ENCODE results near the gene FIGN. TPM values are rescaled to one million over a fixed set of nuclear protein-coding genes. Genes with fewer than 3 reads are reported as not detected.

Gene FIGN
- total RNA-seq, 1 donor from 2014 or later: not detected

GRCh38 chr2:163670929-163671328, 64.9 kb downstream of the FIGN start:
- ATAC-seq (ENCODE audit: low read depth) (no peak), DNase-seq (no peak)
- Mint-ChIP-seq H3K36me3 (ENCODE audit: low read depth) (no peaks in the 10 kb centered on the region), H3K27ac (no peak overlapping the region), H3K9me3 (no peaks in the 10 kb centered on the region), H3K4me1 (no peaks in the 10 kb centered on the region), H3K27me3 (no peaks in the 10 kb centered on the region), H3K4me3 (no peak overlapping the region)
- TF ChIP-seq CTCF (IDR thresholded peaks at IDR 0.05): no peak
- intact Hi-C loops (cut with micrococcal nuclease): no loop called here
- ChIA-PET POLR2A (no interaction called here), CTCF (no interaction called here)

GRCh38 chr2:163669506-163669905, 66.3 kb downstream of the FIGN start:
- Mint-ChIP-seq H3K27me3 (no peaks in the 10 kb centered on the region), H3K4me3 (no peak overlapping the region), H3K4me1 (no peaks in the 10 kb centered on the region), H3K27ac (no peak overlapping the region), H3K9me3 (no peaks in the 10 kb centered on the region), H3K36me3 (ENCODE audit: low read depth) (no peaks in the 10 kb centered on the region)
- no peak for TF ChIP-seq CTCF (IDR thresholded peaks at IDR 0.05)
- POLR2A ChIA-PET: no interaction called here
- intact Hi-C loops (cut with micrococcal nuclease): no loop called here
- CTCF ChIA-PET: no interaction called here
- ATAC-seq (ENCODE audit: low read depth) (no peak), DNase-seq (no peak)

- no peaks in the 10 kb centered on the region for H3K36me3 Mint-ChIP-seq (ENCODE audit: low read depth)
- ATAC-seq (ENCODE audit: low read depth): no peak
- no peak overlapping the region for H3K27ac Mint-ChIP-seq
These were observed 68.5 kb downstream of the FIGN start for GRCh38 chr2:163667064-163667887.

GRCh38 chr2:163665817-163666216, 70.0 kb downstream of the FIGN start:
- Mint-ChIP-seq H3K27me3 (no peaks in the 10 kb centered on the region), H3K27ac (no peak overlapping the region), H3K4me1 (no peaks in the 10 kb centered on the region), H3K4me3 (no peak overlapping the region), H3K9me3 (no peaks in the 10 kb centered on the region), H3K36me3 (ENCODE audit: low read depth) (no peaks in the 10 kb centered on the region)
- ATAC-seq (ENCODE audit: low read depth) (no peak), DNase-seq (no peak)
- no peak for TF ChIP-seq CTCF (IDR thresholded peaks at IDR 0.05)
- ChIA-PET CTCF (no interaction called here), POLR2A (no interaction called here)
- intact Hi-C loops (cut with micrococcal nuclease): no loop called here

More at GRCh38 chr2:163667064-163667887, 68.5 kb downstream of the FIGN start:
- no peak overlapping the region for H3K4me3 Mint-ChIP-seq
- no peak for TF ChIP-seq CTCF (IDR thresholded peaks at IDR 0.05)
- H3K4me1 Mint-ChIP-seq: no peaks in the 10 kb centered on the region
- H3K9me3 Mint-ChIP-seq: no peaks in the 10 kb centered on the region
- ChIA-PET CTCF (no interaction called here), POLR2A (no interaction called here)
- intact Hi-C loops (cut with micrococcal nuclease): no loop called here
- no peak for DNase-seq
- H3K27me3 Mint-ChIP-seq: no peaks in the 10 kb centered on the region

- Mint-ChIP-seq H3K9me3 (no peaks in the 10 kb centered on the region), H3K27me3 (no peaks in the 10 kb centered on the region), H3K4me1 (no peaks in the 10 kb centered on the region), H3K4me3 (no peak overlapping the region), H3K36me3 (ENCODE audit: low read depth) (no peaks in the 10 kb centered on the region), H3K27ac (no peak overlapping the region)
- ChIA-PET CTCF (no interaction called here), POLR2A (no interaction called here)
- TF ChIP-seq CTCF (IDR thresholded peaks at IDR 0.05): no peak
- no peak for DNase-seq
- intact Hi-C loops (cut with micrococcal nuclease): no loop called here
- ATAC-seq (ENCODE audit: low read depth): no peak
These were observed 70.8 kb downstream of the FIGN start for GRCh38 chr2:163665051-163665450.

Measured in activated B cell treated with CpG ODN at 0.5 μM for 24 hours (primary cell).